ENCODE data around the gene SPEM3. TPM values are rescaled to one million over a fixed set of nuclear protein-coding genes. Genes with fewer than 3 reads are reported as not detected.

Gene SPEM3
- total and polyA plus RNA-seq, 5 donors = not detected

DNA sequence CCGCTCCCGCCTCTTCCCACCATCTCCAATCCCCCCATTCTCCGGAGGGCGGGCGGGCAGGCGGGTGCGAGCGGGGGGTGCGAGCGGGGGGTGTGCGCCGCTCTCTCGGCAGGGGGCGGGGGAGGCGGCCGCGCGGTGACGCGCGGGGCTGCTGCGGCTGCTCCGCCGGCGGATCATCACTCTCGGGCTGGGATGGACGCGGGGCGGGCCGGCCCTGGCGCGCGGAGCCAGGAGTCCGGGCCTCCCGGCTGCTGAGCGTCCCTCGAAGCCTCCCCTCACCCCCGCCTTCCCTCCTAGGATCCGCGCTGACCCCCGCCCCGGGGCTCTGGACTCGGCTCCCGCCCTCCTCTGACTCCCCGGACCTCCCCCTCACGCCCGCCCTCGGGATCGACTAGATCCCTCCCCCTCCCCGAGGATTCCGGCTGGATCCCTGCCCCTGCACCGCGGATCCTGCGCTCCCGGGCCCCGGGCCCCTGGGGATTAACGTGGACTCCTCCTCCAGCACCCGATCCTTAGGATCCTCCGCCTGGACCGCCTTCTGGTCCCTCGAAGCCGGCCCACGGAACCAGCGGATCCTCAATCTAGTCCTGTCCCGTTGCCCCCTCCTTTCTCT, 23.8 kb upstream of the SPEM3 start:
- H3K27me3 ChIP-seq (ENCODE audit: control insufficient read depth, insufficient read depth) = no peaks in the 10 kb centered on the region
- peak; percentile 60 to 61 for ATAC-seq
- peak overlapping the region; percentile 86 for H3K4me3 ChIP-seq (ENCODE audit: low read length)
- peak overlapping the region; percentile 45 for H3K27ac ChIP-seq (ENCODE audit: low read length)
- intact Hi-C loops (cut with DNase I) = no loop called here
- peaks cover 3% of the 10 kb centered on the region for H3K4me1 ChIP-seq (ENCODE audit: control insufficient read depth, insufficient read depth, low read length)
- peak; percentile 76 to 90 (median 89) for DNase-seq
- H3K9me3 ChIP-seq (ENCODE audit: control insufficient read depth, low read length) = no peaks in the 10 kb centered on the region
- WGBS = under 1% methylated on average over 65 of the region's 65 CpGs

DNA sequence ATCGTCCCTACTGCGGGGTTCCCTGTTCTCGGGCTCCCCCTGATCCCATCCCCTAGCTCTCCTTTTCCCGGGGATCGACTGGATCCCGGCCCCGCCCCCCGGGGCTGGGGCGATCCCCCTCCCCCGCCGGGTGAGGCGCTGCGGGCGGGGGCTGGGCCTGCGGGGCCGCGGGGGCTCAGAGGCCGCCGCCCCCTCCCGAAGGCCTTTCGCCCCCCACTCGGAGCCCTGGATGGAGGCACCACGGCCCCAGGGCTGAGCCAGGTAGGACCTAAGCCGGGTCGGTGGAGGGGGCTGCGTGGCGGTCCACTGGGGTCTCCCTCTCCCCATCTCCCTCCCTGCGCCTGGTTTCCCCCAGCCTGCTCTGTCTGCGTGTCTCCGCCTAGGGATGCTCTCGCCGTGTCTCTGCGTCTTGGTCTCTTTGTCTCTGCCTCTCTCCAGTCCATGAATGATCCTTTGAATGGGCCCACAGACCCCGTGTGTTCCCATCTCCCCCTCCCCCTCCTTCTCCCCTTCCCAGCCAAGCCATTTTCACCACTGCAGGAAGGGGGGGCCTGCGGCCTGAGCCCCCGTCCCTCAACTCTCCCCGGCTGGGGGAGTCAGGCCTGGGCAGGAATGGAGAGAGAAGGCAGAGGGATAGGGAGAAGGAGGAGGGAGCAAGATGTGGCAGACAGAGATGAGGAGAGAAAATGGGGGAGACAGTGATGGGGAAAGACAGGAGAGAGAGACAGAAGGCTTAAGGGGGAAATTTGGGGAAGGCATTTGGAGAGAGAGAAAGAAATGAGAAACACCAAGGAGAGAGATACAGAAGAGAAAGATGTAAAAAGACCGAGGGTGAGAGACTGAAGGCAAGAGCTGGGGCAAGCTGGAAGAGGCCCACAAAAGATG, 23.1 kb upstream of the SPEM3 start:
- Histone ChIP-seq H3K4me3 (ENCODE audit: low read length) (peak overlapping the region; percentile 86), H3K27me3 (ENCODE audit: control insufficient read depth, insufficient read depth) (no peaks in the 10 kb centered on the region), H3K9me3 (ENCODE audit: control insufficient read depth, low read length) (no peaks in the 10 kb centered on the region), H3K4me1 (ENCODE audit: control insufficient read depth, insufficient read depth, low read length) (peaks cover 3% of the 10 kb centered on the region), H3K27ac (ENCODE audit: low read length) (peak overlapping the region; percentile 9)
- DNase-seq = peak in 1 of 3 donors; percentile 69
- intact Hi-C loops (cut with DNase I) = no loop called here
- WGBS = 10% methylated on average over 38 of the region's 38 CpGs
- ATAC-seq = no peak

DNA sequence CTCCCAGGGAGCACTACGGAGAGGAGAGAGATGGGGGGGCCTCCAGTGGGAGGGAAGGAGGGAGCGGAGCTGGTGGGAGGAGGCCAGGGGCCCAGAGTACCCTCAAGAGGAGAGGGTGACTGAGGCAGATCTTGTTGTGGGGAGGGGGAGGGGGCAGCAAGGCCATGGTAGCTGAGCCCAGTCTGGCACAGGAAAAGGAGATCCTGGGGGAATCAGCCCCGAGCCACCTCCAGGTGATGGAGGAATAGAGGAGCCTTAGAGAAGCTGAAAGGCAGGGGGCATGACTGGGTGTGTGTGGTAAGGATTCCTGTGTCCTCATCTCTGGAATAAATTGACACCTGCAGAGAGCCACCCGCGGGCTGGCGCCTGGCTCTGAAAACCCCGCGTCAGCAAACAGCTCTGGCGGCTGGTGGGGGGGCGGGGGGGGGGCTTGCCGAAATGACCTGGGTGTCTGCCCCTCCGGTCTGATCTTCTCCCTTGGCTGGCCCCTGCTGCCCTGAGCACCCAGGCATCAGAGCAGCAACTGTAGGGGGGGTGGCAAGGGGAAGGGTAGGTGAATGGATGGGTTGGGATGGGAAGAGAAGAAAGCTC, 22.3 kb upstream of the SPEM3 start:
- no peak for ATAC-seq
- H3K4me3 ChIP-seq (ENCODE audit: low read length) = no peak overlapping the region
- 61% methylated on average over 12 of the region's 12 CpGs for WGBS
- DNase-seq = peak in 1 of 3 donors; percentile 30
- no peak overlapping the region for H3K27ac ChIP-seq (ENCODE audit: low read length)
- peaks cover 3% of the 10 kb centered on the region for H3K4me1 ChIP-seq (ENCODE audit: control insufficient read depth, insufficient read depth, low read length)
- intact Hi-C loops (cut with DNase I) = no loop called here
- H3K9me3 ChIP-seq (ENCODE audit: control insufficient read depth, low read length) = no peaks in the 10 kb centered on the region
- H3K27me3 ChIP-seq (ENCODE audit: control insufficient read depth, insufficient read depth) = no peaks in the 10 kb centered on the region

DNA sequence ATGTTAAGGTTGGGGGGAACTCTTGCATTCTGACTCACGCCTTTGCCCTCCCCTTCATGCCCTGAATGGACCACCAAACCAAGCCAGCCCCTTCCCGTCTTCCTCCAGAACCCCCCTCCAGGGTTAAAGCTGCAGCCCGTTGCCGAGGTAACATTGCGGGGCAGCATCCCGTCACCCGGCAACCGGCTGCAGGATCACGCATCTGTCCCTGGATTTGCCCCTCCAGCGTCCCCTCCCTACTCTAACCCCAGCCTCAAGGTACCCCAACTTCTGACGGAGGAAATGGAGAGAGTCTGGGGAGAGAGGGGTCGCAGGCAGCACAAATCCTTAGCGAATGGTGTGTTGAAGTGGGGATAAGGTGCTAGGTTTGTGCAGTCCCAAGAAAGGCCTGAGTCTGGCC, 21.6 kb upstream of the SPEM3 start:
- DNase-seq (no peak), ATAC-seq (no peak)
- no peak overlapping the region for H3K27ac ChIP-seq (ENCODE audit: low read length)
- intact Hi-C loops (cut with DNase I) = no loop called here
- H3K9me3 ChIP-seq (ENCODE audit: control insufficient read depth, low read length) = no peaks in the 10 kb centered on the region
- H3K4me1 ChIP-seq (ENCODE audit: control insufficient read depth, insufficient read depth, low read length) = peaks cover 3% of the 10 kb centered on the region
- no peak overlapping the region for H3K4me3 ChIP-seq (ENCODE audit: low read length)
- 87% methylated on average over 13 of the region's 13 CpGs for WGBS
- no peaks in the 10 kb centered on the region for H3K27me3 ChIP-seq (ENCODE audit: control insufficient read depth, insufficient read depth)

DNA sequence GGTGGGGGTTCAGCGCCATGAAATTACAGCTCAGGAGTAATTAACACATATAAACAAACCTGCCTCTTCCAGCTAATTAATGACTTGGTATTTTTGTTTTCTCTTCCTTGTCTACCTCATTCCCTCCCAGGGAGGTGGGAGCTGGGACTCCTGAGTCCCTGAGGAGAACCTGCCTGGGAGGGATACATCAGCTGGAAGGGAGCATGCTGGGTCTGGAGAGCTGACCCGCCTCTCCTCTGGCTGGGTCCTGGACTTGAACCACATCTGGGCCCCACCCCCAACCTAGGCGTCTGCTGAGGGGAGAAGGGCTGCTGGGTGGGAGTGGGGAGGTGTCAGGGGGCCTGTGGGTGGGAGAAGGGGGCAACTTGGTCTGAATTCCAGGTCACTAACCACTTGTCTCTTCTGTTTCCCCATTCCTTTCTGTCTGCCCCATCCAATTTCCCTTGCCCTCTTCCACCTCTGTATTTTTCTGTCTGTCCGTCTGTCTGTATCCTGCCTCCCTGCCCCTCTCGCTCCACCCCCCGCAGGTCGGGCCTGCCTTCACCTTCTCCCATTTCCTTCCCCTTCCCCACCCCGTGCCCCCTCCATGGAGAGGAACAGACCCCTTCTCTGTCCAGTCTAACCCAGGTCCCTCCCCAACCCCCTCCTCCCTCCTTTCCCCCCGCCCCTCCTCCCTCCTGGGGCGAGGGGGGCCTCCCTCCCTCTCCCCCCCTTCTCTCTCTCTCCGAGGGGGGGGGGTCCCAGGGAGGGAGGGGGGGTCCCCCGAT, 21.0 kb upstream of the SPEM3 start, which contains the start of gene NLGN2:
Gene NLGN2, plus strand, starts transcription at position 361 of the 767 bp plus-strand sequence. CDS start 411 bp downstream, outside the sequence.
- no peak for ATAC-seq
- intact Hi-C loops (cut with DNase I) = no loop called here
- Histone ChIP-seq H3K9me3 (ENCODE audit: control insufficient read depth, low read length) (no peaks in the 10 kb centered on the region), H3K4me1 (ENCODE audit: control insufficient read depth, insufficient read depth, low read length) (peaks cover 3% of the 10 kb centered on the region), H3K27me3 (ENCODE audit: control insufficient read depth, insufficient read depth) (no peaks in the 10 kb centered on the region), H3K4me3 (ENCODE audit: low read length) (no peak within 1 kb of the TSS), H3K27ac (ENCODE audit: low read length) (no peak within 1 kb of the TSS)
- WGBS = 59% methylated on average over 11 of the region's 12 CpGs
- DNase-seq = peak in 1 of 3 donors; percentile 20

DNA sequence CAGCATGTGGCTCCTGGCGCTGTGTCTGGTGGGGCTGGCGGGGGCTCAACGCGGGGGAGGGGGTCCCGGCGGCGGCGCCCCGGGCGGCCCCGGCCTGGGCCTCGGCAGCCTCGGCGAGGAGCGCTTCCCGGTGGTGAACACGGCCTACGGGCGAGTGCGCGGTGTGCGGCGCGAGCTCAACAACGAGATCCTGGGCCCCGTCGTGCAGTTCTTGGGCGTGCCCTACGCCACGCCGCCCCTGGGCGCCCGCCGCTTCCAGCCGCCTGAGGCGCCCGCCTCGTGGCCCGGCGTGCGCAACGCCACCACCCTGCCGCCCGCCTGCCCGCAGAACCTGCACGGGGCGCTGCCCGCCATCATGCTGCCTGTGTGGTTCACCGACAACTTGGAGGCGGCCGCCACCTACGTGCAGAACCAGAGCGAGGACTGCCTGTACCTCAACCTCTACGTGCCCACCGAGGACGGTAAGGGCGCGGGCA, 20.4 kb upstream of the SPEM3 start:
- ATAC-seq (no peak), DNase-seq (peak in 2 of 3 donors; percentile 47 to 63)
- Histone ChIP-seq H3K4me1 (ENCODE audit: control insufficient read depth, insufficient read depth, low read length) (no peaks in the 10 kb centered on the region), H3K4me3 (ENCODE audit: low read length) (no peak overlapping the region), H3K27me3 (ENCODE audit: control insufficient read depth, insufficient read depth) (no peaks in the 10 kb centered on the region), H3K27ac (ENCODE audit: low read length) (no peak overlapping the region), H3K9me3 (ENCODE audit: control insufficient read depth, low read length) (no peaks in the 10 kb centered on the region)
- WGBS = 72% methylated on average over 58 of the region's 58 CpGs
- intact Hi-C loops (cut with DNase I) = no loop called here

DNA sequence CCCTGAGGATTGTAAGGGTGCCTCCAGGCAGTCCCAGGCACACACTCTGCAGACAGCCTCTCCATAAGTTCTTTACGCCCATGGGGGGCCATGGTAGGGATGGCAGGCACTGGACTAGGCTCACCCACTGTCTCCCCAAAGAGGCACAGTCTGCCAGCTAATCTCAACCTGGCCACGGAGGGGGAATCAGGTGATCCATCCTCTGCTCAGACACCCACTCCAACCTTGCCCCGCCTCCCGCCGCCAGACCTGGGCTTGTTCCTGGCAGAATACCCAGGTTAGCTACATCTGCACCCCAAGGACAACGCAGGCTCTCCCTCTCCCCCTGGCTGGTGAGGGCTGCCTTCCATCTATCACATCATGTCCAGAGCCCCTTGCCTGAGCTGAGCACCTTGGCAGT, 19.8 kb upstream of the SPEM3 start:
- Histone ChIP-seq H3K27ac (ENCODE audit: low read length) (no peak overlapping the region), H3K9me3 (ENCODE audit: control insufficient read depth, low read length) (no peaks in the 10 kb centered on the region), H3K4me3 (ENCODE audit: low read length) (no peak overlapping the region), H3K4me1 (ENCODE audit: control insufficient read depth, insufficient read depth, low read length) (no peaks in the 10 kb centered on the region), H3K27me3 (ENCODE audit: control insufficient read depth, insufficient read depth) (no peaks in the 10 kb centered on the region)
- ATAC-seq = no peak
- intact Hi-C loops (cut with DNase I) = no loop called here
- DNase-seq = peak in 1 of 3 donors; percentile 53
- WGBS = 82% methylated on average over 6 of the region's 6 CpGs

DNA sequence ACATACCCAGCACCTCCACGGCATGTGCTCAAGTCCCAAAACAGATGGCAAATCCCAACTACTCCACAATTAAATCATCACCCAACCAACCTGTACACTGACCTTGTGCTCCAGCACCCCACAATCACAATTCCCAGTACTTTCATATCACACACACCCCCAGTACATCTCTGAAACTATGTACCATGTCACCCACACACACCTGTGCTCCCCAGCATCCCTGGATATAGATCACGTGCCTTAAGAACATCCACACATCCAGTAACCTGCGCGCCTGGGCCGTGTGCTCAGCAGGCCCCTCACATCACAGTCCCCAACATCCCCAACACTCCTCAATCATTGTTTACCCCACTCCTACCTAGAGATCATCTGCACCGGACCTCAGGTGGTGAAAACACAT, 18.9 kb upstream of the SPEM3 start:
- no peaks in the 10 kb centered on the region for H3K9me3 ChIP-seq (ENCODE audit: control insufficient read depth, low read length)
- H3K27me3 ChIP-seq (ENCODE audit: control insufficient read depth, insufficient read depth) = no peaks in the 10 kb centered on the region
- 90% methylated on average over 6 of the region's 6 CpGs for WGBS
- no peak overlapping the region for H3K4me3 ChIP-seq (ENCODE audit: low read length)
- DNase-seq = peak in 1 of 3 donors; percentile 8
- no peak overlapping the region for H3K27ac ChIP-seq (ENCODE audit: low read length)
- no peaks in the 10 kb centered on the region for H3K4me1 ChIP-seq (ENCODE audit: control insufficient read depth, insufficient read depth, low read length)
- intact Hi-C loops (cut with DNase I) = no loop called here
- ATAC-seq = no peak

DNA sequence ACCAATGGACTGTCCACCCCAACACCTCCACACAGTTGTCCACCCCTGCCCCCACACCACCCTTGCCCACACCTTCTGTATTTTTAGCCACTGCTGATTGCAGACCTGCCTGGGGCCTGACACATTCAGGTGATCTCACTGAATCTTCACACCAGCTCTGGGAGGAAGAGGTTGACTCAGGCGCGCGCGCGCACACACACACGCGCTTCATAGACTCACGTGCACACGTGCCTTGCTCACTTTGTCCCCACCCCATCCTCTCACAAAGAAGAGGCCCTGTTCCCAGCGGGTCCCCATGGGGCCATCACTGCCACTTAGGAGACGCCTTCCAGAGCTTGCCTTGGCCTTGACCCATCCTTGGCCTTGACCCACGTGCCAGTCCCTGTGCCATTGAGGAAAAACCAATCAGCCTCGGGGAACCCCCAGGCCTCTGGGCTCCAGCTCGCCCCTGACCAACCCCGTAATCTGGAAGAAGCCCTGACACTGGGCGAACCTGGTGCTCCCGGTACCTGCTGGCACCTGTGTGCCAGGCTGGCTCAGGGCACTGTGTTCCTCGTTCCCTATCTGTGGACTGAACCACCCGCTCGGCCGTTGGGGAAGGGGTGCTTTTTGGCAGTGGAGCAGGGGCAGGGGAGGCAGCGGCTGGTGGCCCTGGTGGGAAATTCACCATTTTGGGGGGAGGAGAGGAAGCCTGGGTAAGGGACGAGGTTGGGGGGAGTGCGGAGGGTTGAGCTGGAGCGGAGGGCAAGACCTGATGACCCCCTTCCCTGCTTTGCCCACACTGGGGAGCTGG, 17.8 kb upstream of the SPEM3 start:
- Histone ChIP-seq H3K4me3 (ENCODE audit: low read length) (no peak overlapping the region), H3K4me1 (ENCODE audit: control insufficient read depth, insufficient read depth, low read length) (no peaks in the 10 kb centered on the region), H3K9me3 (ENCODE audit: control insufficient read depth, low read length) (no peaks in the 10 kb centered on the region), H3K27ac (ENCODE audit: low read length) (no peak overlapping the region), H3K27me3 (ENCODE audit: control insufficient read depth, insufficient read depth) (no peaks in the 10 kb centered on the region)
- intact Hi-C loops (cut with DNase I) = no loop called here
- peak in 1 of 3 donors; percentile 45 for DNase-seq
- 90% methylated on average over 25 of the region's 25 CpGs for WGBS
- no peak for ATAC-seq

DNA sequence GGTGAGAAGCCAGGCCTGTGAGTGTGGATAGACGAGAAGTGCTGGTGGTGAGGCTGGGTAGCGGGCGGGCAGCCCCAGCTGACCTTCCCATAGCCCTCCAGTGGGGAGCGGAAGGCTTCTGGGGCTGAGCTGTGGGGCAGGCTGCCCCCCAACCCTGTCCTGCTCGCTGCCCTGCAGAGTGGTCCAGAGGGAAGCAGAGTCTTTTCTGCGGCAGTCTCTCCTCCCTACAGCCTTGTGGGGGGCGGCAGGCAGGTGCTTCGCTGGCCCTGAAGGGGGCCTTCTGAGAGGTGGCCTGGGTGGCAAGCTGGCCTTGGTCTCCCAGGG, 17.3 kb upstream of the SPEM3 start:
- Histone ChIP-seq H3K4me3 (ENCODE audit: low read length) (no peak overlapping the region), H3K4me1 (ENCODE audit: control insufficient read depth, insufficient read depth, low read length) (no peaks in the 10 kb centered on the region), H3K27me3 (ENCODE audit: control insufficient read depth, insufficient read depth) (no peaks in the 10 kb centered on the region), H3K9me3 (ENCODE audit: control insufficient read depth, low read length) (no peaks in the 10 kb centered on the region), H3K27ac (ENCODE audit: low read length) (no peak overlapping the region)
- intact Hi-C loops (cut with DNase I) = no loop called here
- DNase-seq (peak in 1 of 3 donors; percentile 46), ATAC-seq (no peak)
- WGBS = 92% methylated on average over 8 of the region's 8 CpGs

Measured in right cardiac atrium (tissue), 5 donors.